ENCODE results near the gene COL15A1.
"Not testable (repeated sequence)": the region's sequence is repeated elsewhere in the genome, so short reads cannot be mapped to it uniquely, and the experiment has no call there.

COL15A1 gene

GRCh38 chr9:98997604-98998003 lies 53.9 kb downstream of the COL15A1 start:
- DNase-seq, result no peak

GRCh38 chr9:98998441-98999151 lies 54.9 kb downstream of the COL15A1 start:
- peak in 1 of 2 experiments; percentile 16 for DNase-seq

- no peak for DNase-seq
Observed at GRCh38 chr9:98999152-98999525, 55.4 kb downstream of the COL15A1 start.

GRCh38 chr9:99000476-99001395 lies 57.0 kb downstream of the COL15A1 start:
- peak in 1 of 2 experiments; percentile 28 for DNase-seq

- DNase-seq, result no peak
Observed at GRCh38 chr9:99001892-99002291, 58.2 kb downstream of the COL15A1 start.

- DNase-seq, result no peak
Observed at GRCh38 chr9:99002706-99003105, 59.0 kb downstream of the COL15A1 start.

- no peak for DNase-seq
Observed at GRCh38 chr9:99003308-99003707, 59.6 kb downstream of the COL15A1 start.

GRCh38 chr9:99004115-99004514 lies 60.4 kb downstream of the COL15A1 start:
- no peak for DNase-seq

GRCh38 chr9:99004717-99005460 lies 61.2 kb downstream of the COL15A1 start:
- DNase-seq, result no peak

GRCh38 chr9:99005651-99006050 lies 61.9 kb downstream of the COL15A1 start:
- no peak for DNase-seq

- no peak for DNase-seq
Observed at GRCh38 chr9:99006511-99006910, 62.8 kb downstream of the COL15A1 start.

GRCh38 chr9:99006979-99007378 lies 63.3 kb downstream of the COL15A1 start:
- no peak for DNase-seq

- no peak for DNase-seq
Observed at GRCh38 chr9:99008203-99008602, 64.5 kb downstream of the COL15A1 start.

- not testable (repeated sequence) for DNase-seq
Observed at GRCh38 chr9:99010393-99010792, 66.7 kb downstream of the COL15A1 start.

- peak in 1 of 2 experiments; percentile 19 for DNase-seq
Observed at GRCh38 chr9:99011161-99011709, 67.5 kb downstream of the COL15A1 start.

- DNase-seq, result no peak
Observed at GRCh38 chr9:99012957-99013512, 69.3 kb downstream of the COL15A1 start.

- no peak for DNase-seq
Observed at GRCh38 chr9:99013550-99013949, 69.8 kb downstream of the COL15A1 start.

GRCh38 chr9:99015448-99015847 lies 71.7 kb downstream of the COL15A1 start:
- no peak for DNase-seq

- DNase-seq, result no peak
Observed at GRCh38 chr9:99015890-99016289, 72.2 kb downstream of the COL15A1 start.

GRCh38 chr9:99016681-99017387 lies 73.1 kb downstream of the COL15A1 start:
- no peak for DNase-seq

- no peak for DNase-seq
Observed at GRCh38 chr9:99018653-99019052, 74.9 kb downstream of the COL15A1 start.

All from NCI-H2081 (cell line).